HEK293T (cell line): ENCODE measurements around the gene SDC4.

Source experiments
- ARNT ChIP-seq: fragments of 450-650 bp; IDR thresholded peaks from 2 replicates; pipeline ENCODE4 v1.6.1; 2017; ENCODE audit warnings: mild to moderate bottlenecking
- BHLHE40 ChIP-seq: fragments of 450-650 bp; IDR thresholded peaks from 2 replicates; pipeline ENCODE4 v1.6.1; 2016; ENCODE audit warnings: mild to moderate bottlenecking, moderate library complexity, borderline replicate concordance
- CTBP1 ChIP-seq: fragments of 450-650 bp; IDR thresholded peaks from 2 replicates; pipeline ENCODE4 v1.6.1; 2016; ENCODE audit warnings: borderline replicate concordance
- ELF4 ChIP-seq: fragments of 450-650 bp; IDR thresholded peaks from 2 replicates; pipeline ENCODE4 v1.6.1; 2017; ENCODE audit warnings: antibody characterized with exemption
- FOXA1 ChIP-seq: fragments of 450-650 bp; IDR thresholded peaks from 2 replicates; pipeline ENCODE4 v1.6.1; 2016; ENCODE audit warnings: mild to moderate bottlenecking
- FOXK2 ChIP-seq: fragments of 450-650 bp; IDR thresholded peaks from 2 replicates; pipeline ENCODE4 v1.6.1; 2016; ENCODE audit warnings: mild to moderate bottlenecking
- FOXM1 ChIP-seq: fragments of 450-650 bp; IDR thresholded peaks from 2 replicates; pipeline ENCODE4 v1.6.1; 2017; ENCODE audit warnings: mild to moderate bottlenecking, borderline replicate concordance
- L3MBTL2 ChIP-seq: fragments of 450-650 bp; conservative IDR thresholded peaks from 2 replicates; pipeline ENCODE4 v1.6.1; 2016; ENCODE audit warnings: mild to moderate bottlenecking
- LEF1 ChIP-seq: fragments of 450-650 bp; IDR thresholded peaks from 2 replicates; pipeline ENCODE4 v1.6.1; 2017; ENCODE audit warnings: mild to moderate bottlenecking, borderline replicate concordance
- NFRKB ChIP-seq: fragments of 450-650 bp; IDR thresholded peaks from 2 replicates; pipeline ENCODE4 v1.6.1; 2016; ENCODE audit warnings: mild to moderate bottlenecking, moderate library complexity
- SUZ12 ChIP-seq: fragments of 450-650 bp; IDR thresholded peaks from 2 replicates; pipeline ENCODE4 v1.6.1; 2016; ENCODE audit warnings: mild to moderate bottlenecking
- TARDBP ChIP-seq: fragments of 450-650 bp; IDR thresholded peaks from 2 replicates; pipeline ENCODE4 v1.6.1; 2016

DNA sequence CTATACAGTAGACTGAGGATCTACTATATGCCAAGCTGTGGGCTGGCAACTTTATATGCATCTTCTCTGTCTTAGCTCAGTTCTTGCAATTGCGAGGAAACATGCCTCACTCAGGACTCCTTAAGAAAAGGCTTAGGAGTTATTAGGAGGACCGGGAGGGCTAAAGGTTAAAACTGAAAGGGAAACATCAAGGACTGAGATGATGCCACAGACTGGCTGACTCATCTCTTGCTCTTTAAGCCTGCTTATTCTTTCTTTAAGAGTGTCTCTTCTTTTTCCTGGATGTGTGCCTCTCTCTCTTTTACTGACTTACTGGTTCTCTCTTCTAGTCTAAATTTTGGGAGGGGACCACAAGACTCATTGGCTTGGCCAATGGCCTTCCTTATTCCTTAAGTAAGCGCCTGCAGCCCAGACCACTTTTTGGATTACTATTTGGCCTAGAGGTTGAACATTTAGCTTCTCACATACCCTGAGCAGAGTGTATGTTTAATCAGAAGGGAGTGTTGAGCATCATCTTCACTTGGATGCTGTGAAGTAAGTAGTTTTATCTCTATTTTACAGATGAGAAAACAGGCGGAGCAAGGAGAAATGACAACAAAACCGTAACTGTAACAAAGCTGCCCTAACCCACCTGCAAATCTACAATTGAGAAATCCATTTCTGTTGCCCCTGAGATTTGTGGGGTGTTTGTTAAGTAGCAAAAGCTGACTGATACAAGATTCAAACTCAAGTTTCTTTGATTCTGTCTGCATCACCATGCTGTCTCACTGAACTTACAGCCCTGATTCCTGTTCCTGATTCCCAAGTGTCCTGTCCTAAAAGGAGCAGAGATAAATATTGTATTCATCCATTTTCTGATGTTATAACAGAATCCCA lies 7.2 kb upstream of the SDC4 start:
- TF ChIP-seq FOXK2 (no peak), CTBP1 (no peak), ELF4 (no peak), LEF1 (no peak), FOXM1 (no peak), SUZ12 (no peak), NFRKB (no peak), L3MBTL2 (no peak), FOXA1 (no peak), TARDBP (no peak), ARNT (no peak), BHLHE40 (no peak)
